ENCODE results near the gene COL24A1.

The COL24A1 gene

GRCh38 chr1:85892366-85892765 is 264.2 kb downstream of the COL24A1 start:
- TF ChIP-seq, protein P1, sequence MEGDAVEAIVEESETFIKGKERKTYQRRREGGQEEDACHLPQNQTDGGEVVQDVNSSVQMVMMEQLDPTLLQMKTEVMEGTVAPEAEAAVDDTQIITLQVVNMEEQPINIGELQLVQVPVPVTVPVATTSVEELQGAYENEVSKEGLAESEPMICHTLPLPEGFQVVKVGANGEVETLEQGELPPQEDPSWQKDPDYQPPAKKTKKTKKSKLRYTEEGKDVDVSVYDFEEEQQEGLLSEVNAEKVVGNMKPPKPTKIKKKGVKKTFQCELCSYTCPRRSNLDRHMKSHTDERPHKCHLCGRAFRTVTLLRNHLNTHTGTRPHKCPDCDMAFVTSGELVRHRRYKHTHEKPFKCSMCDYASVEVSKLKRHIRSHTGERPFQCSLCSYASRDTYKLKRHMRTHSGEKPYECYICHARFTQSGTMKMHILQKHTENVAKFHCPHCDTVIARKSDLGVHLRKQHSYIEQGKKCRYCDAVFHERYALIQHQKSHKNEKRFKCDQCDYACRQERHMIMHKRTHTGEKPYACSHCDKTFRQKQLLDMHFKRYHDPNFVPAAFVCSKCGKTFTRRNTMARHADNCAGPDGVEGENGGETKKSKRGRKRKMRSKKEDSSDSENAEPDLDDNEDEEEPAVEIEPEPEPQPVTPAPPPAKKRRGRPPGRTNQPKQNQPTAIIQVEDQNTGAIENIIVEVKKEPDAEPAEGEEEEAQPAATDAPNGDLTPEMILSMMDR (IDR thresholded peaks at IDR 0.05; ENCODE audit: poor library complexity, severe bottlenecking): no peak
- Histone ChIP-seq H3K9me3 (ENCODE audit: severe bottlenecking) (no peaks in the 10 kb centered on the region), H3K4me3 (ENCODE audit: severe bottlenecking) (no peak overlapping the region), H3K27me3 (ENCODE audit: insufficient read depth, poor library complexity, severe bottlenecking) (peaks cover 6% of the 10 kb centered on the region), H3K36me3 (ENCODE audit: low read depth) (no peaks in the 10 kb centered on the region), H3K27ac (ENCODE audit: poor library complexity, severe bottlenecking) (no peak overlapping the region), H3K4me1 (ENCODE audit: insufficient read depth, poor library complexity, severe bottlenecking) (no peaks in the 10 kb centered on the region)
- no peak for ATAC-seq (ENCODE audit: low read depth)
- no peak for DNase-seq (ENCODE audit: low spot score)

- TF ChIP-seq, protein P1 (IDR thresholded peaks at IDR 0.05; ENCODE audit: poor library complexity, severe bottlenecking): no peak
- no peak for ATAC-seq (ENCODE audit: low read depth)
- no peaks in the 10 kb centered on the region for H3K9me3 ChIP-seq (ENCODE audit: severe bottlenecking)
Measured at GRCh38 chr1:85889870-85890269, 266.7 kb downstream of the COL24A1 start.

DNA sequence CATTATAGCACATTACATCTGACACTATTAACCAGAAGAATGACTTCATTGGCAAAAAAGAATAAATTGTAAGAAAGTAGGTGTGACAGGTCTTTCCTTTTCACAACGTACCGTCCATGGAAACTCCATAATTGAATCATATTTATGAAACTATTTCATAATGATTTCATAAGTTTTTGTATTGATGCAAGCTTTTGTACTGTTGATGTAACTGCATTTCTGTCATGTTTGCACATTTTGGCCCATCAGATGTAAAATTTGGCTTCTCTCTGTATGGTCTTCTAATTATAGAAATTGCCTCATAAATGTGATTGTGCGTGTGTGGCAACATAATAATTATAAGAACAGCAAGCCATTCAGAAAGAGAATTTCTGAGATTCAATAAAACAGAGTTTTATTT is 267.7 kb downstream of the COL24A1 start:
- H3K4me3 ChIP-seq (ENCODE audit: severe bottlenecking): no peak overlapping the region
- H3K27ac ChIP-seq (ENCODE audit: poor library complexity, severe bottlenecking): no peak overlapping the region
- H3K36me3 ChIP-seq (ENCODE audit: low read depth): no peaks in the 10 kb centered on the region
- peaks cover 6% of the 10 kb centered on the region for H3K27me3 ChIP-seq (ENCODE audit: insufficient read depth, poor library complexity, severe bottlenecking)
- no peaks in the 10 kb centered on the region for H3K4me1 ChIP-seq (ENCODE audit: insufficient read depth, poor library complexity, severe bottlenecking)
- no peak for ATAC-seq (ENCODE audit: low read depth)
- TF ChIP-seq, protein P1 (IDR thresholded peaks at IDR 0.05; ENCODE audit: poor library complexity, severe bottlenecking): no peak
- DNase-seq (ENCODE audit: low spot score): no peak
- H3K9me3 ChIP-seq (ENCODE audit: severe bottlenecking): no peaks in the 10 kb centered on the region

More at GRCh38 chr1:85889870-85890269, 266.7 kb downstream of the COL24A1 start:
- no peak overlapping the region for H3K4me3 ChIP-seq (ENCODE audit: severe bottlenecking)
- no peak for DNase-seq (ENCODE audit: low spot score)
- no peaks in the 10 kb centered on the region for H3K36me3 ChIP-seq (ENCODE audit: low read depth)
- no peaks in the 10 kb centered on the region for H3K4me1 ChIP-seq (ENCODE audit: insufficient read depth, poor library complexity, severe bottlenecking)
- H3K27me3 ChIP-seq (ENCODE audit: insufficient read depth, poor library complexity, severe bottlenecking): peaks cover 6% of the 10 kb centered on the region
- no peak overlapping the region for H3K27ac ChIP-seq (ENCODE audit: poor library complexity, severe bottlenecking)

GRCh38 chr1:85884372-85885035 is 272.1 kb downstream of the COL24A1 start:
- TF ChIP-seq, protein P1 (IDR thresholded peaks at IDR 0.05; ENCODE audit: poor library complexity, severe bottlenecking): peak; percentile 70
- Histone ChIP-seq H3K9me3 (ENCODE audit: severe bottlenecking) (no peaks in the 10 kb centered on the region), H3K27me3 (ENCODE audit: insufficient read depth, poor library complexity, severe bottlenecking) (peaks cover 6% of the 10 kb centered on the region), H3K27ac (ENCODE audit: poor library complexity, severe bottlenecking) (no peak overlapping the region), H3K4me3 (ENCODE audit: severe bottlenecking) (no peak overlapping the region), H3K36me3 (ENCODE audit: low read depth) (no peaks in the 10 kb centered on the region), H3K4me1 (ENCODE audit: insufficient read depth, poor library complexity, severe bottlenecking) (no peaks in the 10 kb centered on the region)
- ATAC-seq (ENCODE audit: low read depth) (peak; percentile 64; the same call in 2 of the 3 replicates), DNase-seq (ENCODE audit: low spot score) (no peak)

- Histone ChIP-seq H3K27ac (ENCODE audit: poor library complexity, severe bottlenecking) (no peak overlapping the region), H3K36me3 (ENCODE audit: low read depth) (no peaks in the 10 kb centered on the region), H3K27me3 (ENCODE audit: insufficient read depth, poor library complexity, severe bottlenecking) (no peaks in the 10 kb centered on the region), H3K4me1 (ENCODE audit: insufficient read depth, poor library complexity, severe bottlenecking) (no peaks in the 10 kb centered on the region), H3K9me3 (ENCODE audit: severe bottlenecking) (no peaks in the 10 kb centered on the region), H3K4me3 (ENCODE audit: severe bottlenecking) (no peak overlapping the region)
- TF ChIP-seq, protein P1 (IDR thresholded peaks at IDR 0.05; ENCODE audit: poor library complexity, severe bottlenecking): no peak
- DNase-seq (ENCODE audit: low spot score) (no peak), ATAC-seq (ENCODE audit: low read depth) (no peak)
Measured at GRCh38 chr1:85867189-85867588, 289.4 kb downstream of the COL24A1 start.
